Fibroblast of lung (primary cell): Measurements from ENCODE around the gene DHRS9. TPM values are rescaled to one million over a fixed set of nuclear protein-coding genes. Genes with fewer than 3 reads are reported as not detected.
"Not testable (repeated sequence)": the region's sequence is repeated elsewhere in the genome, so short reads cannot be mapped to it uniquely, and the experiment has no call there.

Experiments
- DNase-seq, 2 donors: peaks; one replicate each; pipeline versions ENCODE4 v3.0.0 to v3.0.0-alpha.2; 2010; ENCODE audit warnings: low read depth in 2 of 2
- H2AFZ ChIP-seq: 2 replicates; pipeline ENCODE4 v1.5.1; 2012; ENCODE audit warnings: low read length, control low read depth, inconsistent platforms
- H3K27ac ChIP-seq: 2 replicates; pipeline ENCODE4 v1.5.1; 2011; ENCODE audit warnings: low read length, control low read depth; ENCODE audit not compliant: insufficient read depth
- H3K27me3 ChIP-seq: 2 replicates; pipeline ENCODE4 v1.5.1; 2011; ENCODE audit warnings: mild to moderate bottlenecking, low read length; ENCODE audit not compliant: control insufficient read depth, insufficient read depth
- H3K36me3 ChIP-seq: 2 replicates; pipeline ENCODE4 v1.5.1; 2011; ENCODE audit warnings: low read length; ENCODE audit not compliant: control insufficient read depth, insufficient read depth
- H3K4me1 ChIP-seq: 2 replicates; pipeline ENCODE4 v1.5.1; 2011; ENCODE audit warnings: low read length; ENCODE audit not compliant: control insufficient read depth, insufficient read depth; ENCODE audit errors: extremely low read depth
- H3K4me2 ChIP-seq: 2 replicates; pipeline ENCODE4 v1.5.1; 2011; ENCODE audit warnings: low read length, control low read depth; ENCODE audit not compliant: insufficient read depth; ENCODE audit errors: extremely low read depth
- H3K4me3 ChIP-seq, 4 experiments: fragments of 200-600 bp in 1 of 4; sonication (generic) in 1 of 4; replicated peaks in 1 of 4; 2 replicates each; pipeline ENCODE4 v1.5.1; 2011 to 2016; ENCODE audit warnings: low read length in 4 of 4, low read depth in 3 of 4, mild to moderate bottlenecking in 3 of 4, control low read depth in 2 of 4, inconsistent platforms in 1 of 4, mixed read lengths in 1 of 4; ENCODE audit not compliant: insufficient read depth in 1 of 4; ENCODE audit errors: control extremely low read depth in 1 of 4
- H3K79me2 ChIP-seq: 2 replicates; pipeline ENCODE4 v1.5.1; 2012; ENCODE audit warnings: mild to moderate bottlenecking, low read length, inconsistent platforms; ENCODE audit not compliant: control insufficient read depth, insufficient read depth
- H3K9ac ChIP-seq: 2 replicates; pipeline ENCODE4 v1.5.1; 2011; ENCODE audit warnings: mild to moderate bottlenecking, low read length, control low read depth; ENCODE audit not compliant: insufficient read depth
- H3K9me3 ChIP-seq: 2 replicates; pipeline ENCODE4 v1.5.1; 2012; ENCODE audit warnings: low read depth, low read length; ENCODE audit not compliant: control insufficient read depth, insufficient read depth
- H4K20me1 ChIP-seq: 2 replicates; pipeline ENCODE4 v1.5.1; 2011; ENCODE audit warnings: low read length; ENCODE audit not compliant: control insufficient read depth, insufficient read depth; ENCODE audit errors: extremely low read depth
- EZH2 ChIP-seq: IDR thresholded peaks from 2 replicates; pipeline ENCODE4 v1.5.1; 2012; ENCODE audit warnings: low read length, control low read depth, mild to moderate bottlenecking; ENCODE audit errors: missing control alignments
- polyA plus RNA-seq, 2 donors: library from polyadenylated mRNA; depleted of rRNA in 1 of 2; stranded (reverse) in 1 of 2; unstranded in 1 of 2; fragments of >200 nt; gene quantifications; 2 replicates each; pipeline ENCODE4 v1.2.1, GENCODE V29; 2011 to 2012; ENCODE audit warnings: missing spikeins in 1 of 2
- total RNA-seq: library from RNA; depleted of rRNA; stranded (reverse); fragments of >200 nt; gene quantifications from 2 replicates; pipeline ENCODE4 v1.2.1, GENCODE V29; 2014
- TF ChIP-seq, protein P1 (sequence below), 2 donors: IDR thresholded peaks in 1 of 2; conservative IDR thresholded peaks in 1 of 2; 1 replicate in 1 of 2; 2 replicates in 1 of 2; pipeline ENCODE4 v1.5.1; 2011 to 2012; ENCODE audit warnings: low read length in 2 of 2, control low read depth in 1 of 2, inconsistent platforms in 1 of 2, low read depth in 1 of 2, mild to moderate bottlenecking in 1 of 2

The DHRS9 gene
- total and polyA plus RNA-seq, 2 donors (not counting 1 experiment from before 2014, with no cell fraction given), result not detected

DNA sequence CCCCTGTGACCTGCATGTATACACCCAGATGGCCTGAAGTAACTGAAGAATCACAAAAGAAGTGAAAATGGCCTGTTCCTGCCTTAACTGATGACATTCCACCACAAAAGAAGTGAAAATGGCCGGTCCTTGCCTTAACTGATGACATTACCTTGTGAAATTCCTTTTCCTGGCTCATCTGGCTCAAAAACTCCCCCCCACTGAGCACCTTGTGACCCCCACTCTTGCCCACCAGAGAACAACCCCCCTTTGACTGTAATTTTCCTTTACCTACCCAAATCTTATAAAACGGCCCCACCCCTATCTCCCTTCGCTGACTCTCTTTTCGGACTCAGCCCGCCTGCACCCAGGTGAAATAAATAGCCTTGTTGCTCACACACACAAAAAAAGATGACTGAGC lies 67.1 kb downstream of the DHRS9 start:
- H3K4me2 ChIP-seq, H4K20me1 ChIP-seq, H3K79me2 ChIP-seq, H3K4me1 ChIP-seq, H2AFZ ChIP-seq, DNase-seq, H3K9me3 ChIP-seq, H3K36me3 ChIP-seq, H3K27me3 ChIP-seq, H3K27ac ChIP-seq, H3K4me3 ChIP-seq, H3K9ac ChIP-seq: not testable (repeated sequence)

DNA sequence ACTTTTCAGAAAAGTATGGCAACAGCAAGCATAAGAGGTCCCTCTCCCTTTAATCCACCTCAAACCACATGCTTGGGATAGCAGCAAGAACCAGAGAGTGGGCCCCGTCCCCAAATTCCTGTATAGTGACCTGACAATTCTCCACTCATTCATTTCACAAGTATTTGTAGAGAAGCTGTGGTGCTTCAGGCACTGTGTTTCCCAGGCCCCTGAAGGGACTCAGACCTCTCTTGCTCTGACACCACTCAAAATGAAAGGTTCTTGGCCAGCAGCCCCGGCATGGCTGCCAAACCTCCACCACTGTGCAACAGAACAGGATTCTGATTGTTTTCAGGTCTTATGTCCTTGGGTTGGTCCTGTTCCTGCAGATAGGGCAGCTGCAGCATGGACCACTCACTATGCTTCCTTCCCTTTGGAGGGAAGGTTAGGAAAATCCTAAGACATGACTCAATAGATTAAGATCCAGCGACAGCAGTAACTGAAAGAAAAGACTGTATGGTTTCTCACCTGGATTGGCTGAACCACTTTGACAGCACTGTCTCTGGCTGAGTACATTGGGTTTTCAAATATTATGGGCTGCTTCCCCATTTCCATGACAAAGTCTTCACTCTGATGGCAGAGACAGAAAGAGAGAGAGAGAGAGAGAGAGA lies 67.6 kb downstream of the DHRS9 start:
- no peak overlapping the region for H3K27ac ChIP-seq
- no peak overlapping the region for H2AFZ ChIP-seq

DNA sequence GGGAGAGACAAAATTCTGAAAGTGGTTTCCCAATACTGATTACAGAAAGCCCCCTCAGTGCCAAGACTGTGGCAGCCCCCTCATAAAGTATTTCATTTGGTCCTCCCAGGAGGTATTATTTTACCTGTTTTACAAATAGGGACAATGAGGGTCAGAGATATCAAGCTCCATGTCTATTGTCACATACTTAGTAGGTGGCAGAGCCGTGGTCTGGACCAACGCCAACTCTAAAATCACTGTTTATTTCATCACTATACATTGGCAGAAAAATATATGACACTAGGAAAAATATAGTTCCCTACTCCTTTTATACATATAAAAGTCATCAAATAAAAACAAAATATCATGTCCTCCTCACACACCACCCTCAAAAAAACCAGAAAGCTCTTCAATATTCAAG lies 68.6 kb downstream of the DHRS9 start:
- no peaks in the 10 kb centered on the region for H3K79me2 ChIP-seq
- no peak overlapping the region for H3K9ac ChIP-seq
- H3K4me3 ChIP-seq, result no peak overlapping the region
- H3K27me3 ChIP-seq, result no peaks in the 10 kb centered on the region
- no peaks in the 10 kb centered on the region for H3K9me3 ChIP-seq
- H2AFZ ChIP-seq, result no peak overlapping the region
- DNase-seq, result no peak
- no peak overlapping the region for H3K4me2 ChIP-seq
- no peaks in the 10 kb centered on the region for H3K4me1 ChIP-seq
- TF ChIP-seq EZH2, result no peak
- TF ChIP-seq, protein P1, sequence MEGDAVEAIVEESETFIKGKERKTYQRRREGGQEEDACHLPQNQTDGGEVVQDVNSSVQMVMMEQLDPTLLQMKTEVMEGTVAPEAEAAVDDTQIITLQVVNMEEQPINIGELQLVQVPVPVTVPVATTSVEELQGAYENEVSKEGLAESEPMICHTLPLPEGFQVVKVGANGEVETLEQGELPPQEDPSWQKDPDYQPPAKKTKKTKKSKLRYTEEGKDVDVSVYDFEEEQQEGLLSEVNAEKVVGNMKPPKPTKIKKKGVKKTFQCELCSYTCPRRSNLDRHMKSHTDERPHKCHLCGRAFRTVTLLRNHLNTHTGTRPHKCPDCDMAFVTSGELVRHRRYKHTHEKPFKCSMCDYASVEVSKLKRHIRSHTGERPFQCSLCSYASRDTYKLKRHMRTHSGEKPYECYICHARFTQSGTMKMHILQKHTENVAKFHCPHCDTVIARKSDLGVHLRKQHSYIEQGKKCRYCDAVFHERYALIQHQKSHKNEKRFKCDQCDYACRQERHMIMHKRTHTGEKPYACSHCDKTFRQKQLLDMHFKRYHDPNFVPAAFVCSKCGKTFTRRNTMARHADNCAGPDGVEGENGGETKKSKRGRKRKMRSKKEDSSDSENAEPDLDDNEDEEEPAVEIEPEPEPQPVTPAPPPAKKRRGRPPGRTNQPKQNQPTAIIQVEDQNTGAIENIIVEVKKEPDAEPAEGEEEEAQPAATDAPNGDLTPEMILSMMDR (conservative IDR thresholded peaks at IDR 0.05 in 1 of 2, IDR thresholded peaks at IDR 0.05 in 1 of 2; ENCODE audit: low read depth in 1 of 2, low read length in 2 of 2), result no peak
- H4K20me1 ChIP-seq, result no peaks in the 10 kb centered on the region
- no peaks in the 10 kb centered on the region for H3K36me3 ChIP-seq
- no peak overlapping the region for H3K27ac ChIP-seq

More for the DNA sequence above, 67.6 kb downstream of the DHRS9 start:
- Histone ChIP-seq H3K36me3 (no peaks in the 10 kb centered on the region), H3K4me3 (no peak overlapping the region), H4K20me1 (no peaks in the 10 kb centered on the region), H3K4me2 (no peak overlapping the region), H3K9ac (no peak overlapping the region), H3K4me1 (no peaks in the 10 kb centered on the region), H3K27me3 (peaks cover 3% of the 10 kb centered on the region), H3K9me3 (no peaks in the 10 kb centered on the region), H3K79me2 (no peaks in the 10 kb centered on the region)
- no peak for TF ChIP-seq EZH2
- peak in 1 of 2 donors; percentile 29 for DNase-seq

DNA sequence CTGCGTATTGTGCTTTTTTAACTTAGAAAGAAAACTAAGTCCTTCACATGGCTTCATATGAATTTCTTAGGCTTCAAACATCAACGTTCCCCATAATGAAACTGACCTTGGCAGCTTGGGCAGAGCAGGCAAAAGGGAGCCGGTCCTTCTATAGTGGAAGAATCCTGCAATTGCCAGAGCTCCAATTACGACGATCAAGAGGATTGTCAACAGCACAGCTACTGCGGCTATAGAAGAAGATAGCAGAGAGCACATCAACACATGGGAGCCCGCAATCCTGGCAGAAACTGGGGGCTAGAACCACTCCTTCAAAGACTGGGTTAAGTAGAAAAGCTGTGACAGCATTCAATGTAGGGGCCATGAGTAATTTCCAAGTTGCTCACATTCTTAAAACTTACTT lies 69.8 kb downstream of the DHRS9 start:
- TF ChIP-seq EZH2, result no peak
- TF ChIP-seq, protein P1 (conservative IDR thresholded peaks at IDR 0.05 in 1 of 2, IDR thresholded peaks at IDR 0.05 in 1 of 2; ENCODE audit: low read depth in 1 of 2, low read length in 2 of 2), result no peak
- H3K4me3 ChIP-seq, result no peak overlapping the region
- no peak for DNase-seq

More for the DNA sequence above, 69.8 kb downstream of the DHRS9 start:
- H3K4me2 ChIP-seq, result no peak overlapping the region
- no peaks in the 10 kb centered on the region for H3K4me1 ChIP-seq
- H3K9me3 ChIP-seq, result no peaks in the 10 kb centered on the region
- no peaks in the 10 kb centered on the region for H4K20me1 ChIP-seq
- no peaks in the 10 kb centered on the region for H3K27me3 ChIP-seq
- H2AFZ ChIP-seq, result no peak overlapping the region
- no peak overlapping the region for H3K27ac ChIP-seq
- H3K9ac ChIP-seq, result no peak overlapping the region
- no peaks in the 10 kb centered on the region for H3K79me2 ChIP-seq
- H3K36me3 ChIP-seq, result no peaks in the 10 kb centered on the region
